Gastroesophageal sphincter (tissue), 3 donors: ENCODE results near the gene MKRN2.

Experiments
- CTCF ChIP-seq, 4 experiments: fragments of 200-600 bp in 2 of 4; fragments of 450-650 bp in 2 of 4; sonication (generic) in 1 of 4; IDR thresholded peaks; one replicate each; pipeline ENCODE4 v1.5.1; 2017 to 2019; ENCODE audit warnings: antibody characterized with exemption in 4 of 4, mild to moderate bottlenecking in 2 of 4, moderate library complexity in 2 of 4
- EP300 ChIP-seq: sonication (generic); formaldehyde crosslinking; IDR thresholded peaks from one replicate; pipeline ENCODE4 v1.6.1; 2017; ENCODE audit warnings: antibody characterized with exemption, mild to moderate bottlenecking
- POLR2A ChIP-seq, 2 donors: fragments of 450-650 bp; IDR thresholded peaks; one replicate each; pipeline ENCODE4 v1.6.1; 2017; ENCODE audit warnings: antibody characterized with exemption in 2 of 2, mild to moderate bottlenecking in 2 of 2, moderate library complexity in 1 of 2
- POLR2AphosphoS5 ChIP-seq: sonication (generic); formaldehyde crosslinking; IDR thresholded peaks from one replicate; pipeline ENCODE4 v1.6.1; 2017; ENCODE audit warnings: antibody characterized with exemption

GRCh38 chr3:12513694-12514446 is 43.0 kb upstream of the MKRN2 start:
- TF ChIP-seq CTCF (IDR thresholded peaks at IDR 0.05) (no peak), EP300 (no peak), POLR2A (IDR thresholded peaks at IDR 0.05) (no peak), POLR2AphosphoS5 (no peak)
